Smooth muscle cell (in vitro differentiated cells): ENCODE data around the gene SNRNP70. TPM values are rescaled to one million over a fixed set of nuclear protein-coding genes. Genes with fewer than 3 reads are reported as not detected.

Experiments used
- DNase-seq: peaks from one replicate; lab custom pipeline; 2025; ENCODE audit not compliant: unreplicated experiment; lab: John Stamatoyannopoulos, UW
- H2AFZ ChIP-seq: fragments of 200-600 bp; sonication (generic); 2 replicates; pipeline ENCODE4 v1.6.0; 2016; ENCODE audit warnings: antibody characterized with exemption, low read depth, mild to moderate bottlenecking
- H3F3A ChIP-seq: fragments of 200-600 bp; sonication (generic); 2 replicates; pipeline ENCODE4 v1.6.0; 2017; ENCODE audit warnings: antibody characterized with exemption, low read depth
- H3K27ac ChIP-seq: fragments of 200-600 bp; sonication (generic); 2 replicates; pipeline ENCODE4 v1.5.1; 2016; ENCODE audit warnings: low read depth, mild to moderate bottlenecking
- H3K27me3 ChIP-seq: fragments of 200-600 bp; sonication (generic); 2 replicates; pipeline ENCODE4 v1.6.1; 2016; ENCODE audit warnings: low read depth, mild to moderate bottlenecking
- H3K36me3 ChIP-seq: fragments of 200-600 bp; sonication (generic); 2 replicates; pipeline ENCODE4 v1.5.1; 2016; ENCODE audit warnings: low read depth
- H3K4me1 ChIP-seq: fragments of 200-600 bp; sonication (generic); 2 replicates; pipeline ENCODE4 v1.5.1; 2016; ENCODE audit warnings: low read depth
- H3K4me2 ChIP-seq: fragments of 200-600 bp; sonication (generic); 2 replicates; pipeline ENCODE4 v1.6.0; 2016; ENCODE audit warnings: mild to moderate bottlenecking
- H3K4me3 ChIP-seq: fragments of 200-600 bp; sonication (generic); 2 replicates; pipeline ENCODE4 v1.5.1; 2016; ENCODE audit warnings: mild to moderate bottlenecking
- H3K79me2 ChIP-seq: fragments of 200-600 bp; sonication (generic); 2 replicates; pipeline ENCODE4 v1.6.0; 2016; ENCODE audit warnings: low read depth, mild to moderate bottlenecking
- H3K9ac ChIP-seq: fragments of 200-600 bp; sonication (generic); 2 replicates; pipeline ENCODE4 v1.6.0; 2016; ENCODE audit warnings: low read depth
- H3K9me3 ChIP-seq: fragments of 200-600 bp; sonication (generic); replicated peaks from 2 replicates; pipeline ENCODE4 v1.5.1; 2016; ENCODE audit warnings: low read depth
- H4K20me1 ChIP-seq: fragments of 200-600 bp; sonication (generic); 2 replicates; pipeline ENCODE4 v1.6.0; 2016; ENCODE audit warnings: low read depth
- WGBS: methylation state at CpG from one replicate; pipeline ENCODE4 v1.1.7; 2016; ENCODE audit warnings: low lambda C conversion rate; 5-methylcytosine and 5-hydroxymethylcytosine counted together
- polyA plus RNA-seq: library from polyadenylated mRNA; unstranded; fragments of >200 nt; fragmentation: Nextera tagmentation; extraction: Ambion mirVana; gene quantifications from 2 replicates; pipeline ENCODE4 v1.2.1, GENCODE V29; 2016
- total RNA-seq: library from RNA; depleted of rRNA; stranded (reverse); fragments of >200 nt; gene quantifications from 2 replicates; pipeline ENCODE4 v1.2.3, GENCODE V29; 2014
- TF ChIP-seq, protein P1 (sequence below): fragments of 200-600 bp; sonication (generic); IDR thresholded peaks from 2 replicates; pipeline ENCODE4 v1.5.1; 2017; ENCODE audit warnings: borderline replicate concordance, mild to moderate bottlenecking, antibody characterized with exemption; ENCODE audit not compliant: insufficient read depth, poor library complexity, severe bottlenecking

The SNRNP70 gene
- total and polyA plus RNA-seq, 2 experiments from 2014 or later = 200 to 206 TPM

GRCh38 chr19:49152119-49152550 lies 66.9 kb downstream of the SNRNP70 start:
- no peak overlapping the region for H3K9ac ChIP-seq

DNA sequence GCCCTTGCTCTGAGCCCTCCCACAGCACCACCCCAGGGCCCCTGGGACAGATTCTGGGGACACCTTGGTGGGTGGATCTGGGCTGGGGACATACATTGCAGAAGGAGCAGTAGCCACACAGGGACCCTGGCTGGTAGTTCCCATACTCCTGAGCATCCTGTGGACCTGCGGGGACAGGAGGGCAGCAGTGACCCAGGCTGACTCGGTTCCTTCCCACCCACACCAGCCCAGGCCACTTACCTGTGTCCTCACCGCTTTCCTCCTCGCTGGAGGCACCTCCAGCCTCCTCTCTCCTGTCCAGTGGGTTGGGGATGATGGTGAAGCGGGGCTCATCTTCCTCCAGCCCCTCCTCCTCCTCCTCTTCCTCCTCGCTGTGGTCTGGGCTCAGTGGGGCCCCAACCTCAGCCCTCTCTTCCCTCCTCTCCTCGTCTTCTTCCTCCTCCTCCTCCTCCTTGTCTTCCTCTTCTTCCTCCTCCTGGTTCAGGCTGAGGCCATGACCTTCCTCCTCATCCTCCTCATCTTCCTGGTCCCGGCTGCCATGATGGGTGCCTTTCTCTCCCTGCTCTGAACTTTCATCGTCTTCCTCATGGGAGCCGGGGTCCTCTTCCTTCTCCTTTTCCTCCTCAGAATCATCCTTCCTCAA lies 68.0 kb downstream of the SNRNP70 start:
- H3K4me3 ChIP-seq = no peak overlapping the region
- no peak for DNase-seq
- peaks cover 13% of the 10 kb centered on the region for H3K4me1 ChIP-seq
- H3K4me2 ChIP-seq = no peak overlapping the region
- TF ChIP-seq, protein P1, sequence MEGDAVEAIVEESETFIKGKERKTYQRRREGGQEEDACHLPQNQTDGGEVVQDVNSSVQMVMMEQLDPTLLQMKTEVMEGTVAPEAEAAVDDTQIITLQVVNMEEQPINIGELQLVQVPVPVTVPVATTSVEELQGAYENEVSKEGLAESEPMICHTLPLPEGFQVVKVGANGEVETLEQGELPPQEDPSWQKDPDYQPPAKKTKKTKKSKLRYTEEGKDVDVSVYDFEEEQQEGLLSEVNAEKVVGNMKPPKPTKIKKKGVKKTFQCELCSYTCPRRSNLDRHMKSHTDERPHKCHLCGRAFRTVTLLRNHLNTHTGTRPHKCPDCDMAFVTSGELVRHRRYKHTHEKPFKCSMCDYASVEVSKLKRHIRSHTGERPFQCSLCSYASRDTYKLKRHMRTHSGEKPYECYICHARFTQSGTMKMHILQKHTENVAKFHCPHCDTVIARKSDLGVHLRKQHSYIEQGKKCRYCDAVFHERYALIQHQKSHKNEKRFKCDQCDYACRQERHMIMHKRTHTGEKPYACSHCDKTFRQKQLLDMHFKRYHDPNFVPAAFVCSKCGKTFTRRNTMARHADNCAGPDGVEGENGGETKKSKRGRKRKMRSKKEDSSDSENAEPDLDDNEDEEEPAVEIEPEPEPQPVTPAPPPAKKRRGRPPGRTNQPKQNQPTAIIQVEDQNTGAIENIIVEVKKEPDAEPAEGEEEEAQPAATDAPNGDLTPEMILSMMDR = no peak
- H3K36me3 ChIP-seq = no peaks in the 10 kb centered on the region
- no peaks in the 10 kb centered on the region for H3K27me3 ChIP-seq
- H3K27ac ChIP-seq = no peak overlapping the region
- no peak overlapping the region for H2AFZ ChIP-seq
- H3F3A ChIP-seq = peaks cover 6% of the 10 kb centered on the region
- H3K9ac ChIP-seq = no peak overlapping the region
- H3K79me2 ChIP-seq = peaks cover 7% of the 10 kb centered on the region
- 96% methylated on average over 10 of the region's 10 CpGs for WGBS
- no peaks in the 10 kb centered on the region for H4K20me1 ChIP-seq
- H3K9me3 ChIP-seq = no peaks in the 10 kb centered on the region

More at GRCh38 chr19:49152119-49152550, 66.9 kb downstream of the SNRNP70 start:
- no peaks in the 10 kb centered on the region for H3K79me2 ChIP-seq
- DNase-seq = no peak
- TF ChIP-seq, protein P1 = no peak
- no peak overlapping the region for H3K4me3 ChIP-seq
- peaks cover 11% of the 10 kb centered on the region for H3K4me1 ChIP-seq
- H3K9me3 ChIP-seq = no peaks in the 10 kb centered on the region
- peaks cover 6% of the 10 kb centered on the region for H3F3A ChIP-seq
- no peak overlapping the region for H2AFZ ChIP-seq
- no peaks in the 10 kb centered on the region for H4K20me1 ChIP-seq
- no peak overlapping the region for H3K4me2 ChIP-seq
- no peaks in the 10 kb centered on the region for H3K36me3 ChIP-seq
- H3K27ac ChIP-seq = no peak overlapping the region
- H3K27me3 ChIP-seq = no peaks in the 10 kb centered on the region
- 33% methylated on average over 9 of the region's 10 CpGs for WGBS

DNA sequence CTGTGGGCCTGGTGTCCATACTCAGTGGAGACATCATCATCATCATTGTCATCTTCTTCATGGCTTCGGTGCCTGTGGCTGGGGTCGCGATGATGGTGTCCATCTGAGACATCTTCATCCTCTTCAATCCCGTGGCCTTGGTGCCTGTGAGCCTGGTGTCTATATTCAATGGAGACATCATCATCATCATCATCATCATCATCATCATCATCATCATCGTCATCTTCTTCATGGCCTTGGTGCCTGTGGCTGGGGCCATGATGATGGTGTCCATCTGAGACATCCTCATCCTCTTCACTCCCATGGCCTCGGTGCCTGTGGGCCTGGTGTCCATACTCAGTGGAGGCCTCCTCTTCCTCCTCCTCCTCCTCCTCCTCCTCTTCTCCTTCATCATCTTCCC lies 69.0 kb downstream of the SNRNP70 start:
- Histone ChIP-seq H3K79me2 (peaks cover 11% of the 10 kb centered on the region), H3F3A (peaks cover 6% of the 10 kb centered on the region), H3K27ac (no peak overlapping the region), H3K4me2 (no peak overlapping the region), H3K36me3 (no peaks in the 10 kb centered on the region), H3K9ac (no peak overlapping the region), H3K27me3 (no peaks in the 10 kb centered on the region), H3K4me3 (no peak overlapping the region), H4K20me1 (no peaks in the 10 kb centered on the region), H3K9me3 (no peaks in the 10 kb centered on the region), H3K4me1 (peaks cover 15% of the 10 kb centered on the region), H2AFZ (no peak overlapping the region)
- DNase-seq = no peak
- 97% methylated on average over 6 of the region's 6 CpGs for WGBS
- TF ChIP-seq, protein P1 = no peak
